ENCODE data around the gene CPNE4. TPM values are rescaled to one million over a fixed set of nuclear protein-coding genes. Genes with fewer than 3 reads are reported as not detected.

The CPNE4 gene
- total and polyA plus RNA-seq, 9 of the 15 experiments (the other 6 are each of a cell fraction or from before 2014, with no cell fraction given): not detected

GRCh38 chr3:132083159-132083558 lies 48.3 kb upstream of the CPNE4 start:
- no peaks in the 10 kb centered on the region for H3K79me2 ChIP-seq (ENCODE audit: control insufficient read depth, insufficient read depth, low read length)
- no peak overlapping the region for H3K9ac ChIP-seq (ENCODE audit: insufficient read depth in 1 of 2, low read depth in 2 of 2, low read length in 2 of 2)
- H3K4me1 ChIP-seq (replicated peaks in 1 of 2; ENCODE audit: control insufficient read depth in 2 of 2, insufficient read depth in 2 of 2, low read length in 2 of 2): no peaks in the 10 kb centered on the region
- no peaks in the 10 kb centered on the region for H3K36me3 ChIP-seq (ENCODE audit: control insufficient read depth, insufficient read depth, low read length)
- TF ChIP-seq, protein P1, sequence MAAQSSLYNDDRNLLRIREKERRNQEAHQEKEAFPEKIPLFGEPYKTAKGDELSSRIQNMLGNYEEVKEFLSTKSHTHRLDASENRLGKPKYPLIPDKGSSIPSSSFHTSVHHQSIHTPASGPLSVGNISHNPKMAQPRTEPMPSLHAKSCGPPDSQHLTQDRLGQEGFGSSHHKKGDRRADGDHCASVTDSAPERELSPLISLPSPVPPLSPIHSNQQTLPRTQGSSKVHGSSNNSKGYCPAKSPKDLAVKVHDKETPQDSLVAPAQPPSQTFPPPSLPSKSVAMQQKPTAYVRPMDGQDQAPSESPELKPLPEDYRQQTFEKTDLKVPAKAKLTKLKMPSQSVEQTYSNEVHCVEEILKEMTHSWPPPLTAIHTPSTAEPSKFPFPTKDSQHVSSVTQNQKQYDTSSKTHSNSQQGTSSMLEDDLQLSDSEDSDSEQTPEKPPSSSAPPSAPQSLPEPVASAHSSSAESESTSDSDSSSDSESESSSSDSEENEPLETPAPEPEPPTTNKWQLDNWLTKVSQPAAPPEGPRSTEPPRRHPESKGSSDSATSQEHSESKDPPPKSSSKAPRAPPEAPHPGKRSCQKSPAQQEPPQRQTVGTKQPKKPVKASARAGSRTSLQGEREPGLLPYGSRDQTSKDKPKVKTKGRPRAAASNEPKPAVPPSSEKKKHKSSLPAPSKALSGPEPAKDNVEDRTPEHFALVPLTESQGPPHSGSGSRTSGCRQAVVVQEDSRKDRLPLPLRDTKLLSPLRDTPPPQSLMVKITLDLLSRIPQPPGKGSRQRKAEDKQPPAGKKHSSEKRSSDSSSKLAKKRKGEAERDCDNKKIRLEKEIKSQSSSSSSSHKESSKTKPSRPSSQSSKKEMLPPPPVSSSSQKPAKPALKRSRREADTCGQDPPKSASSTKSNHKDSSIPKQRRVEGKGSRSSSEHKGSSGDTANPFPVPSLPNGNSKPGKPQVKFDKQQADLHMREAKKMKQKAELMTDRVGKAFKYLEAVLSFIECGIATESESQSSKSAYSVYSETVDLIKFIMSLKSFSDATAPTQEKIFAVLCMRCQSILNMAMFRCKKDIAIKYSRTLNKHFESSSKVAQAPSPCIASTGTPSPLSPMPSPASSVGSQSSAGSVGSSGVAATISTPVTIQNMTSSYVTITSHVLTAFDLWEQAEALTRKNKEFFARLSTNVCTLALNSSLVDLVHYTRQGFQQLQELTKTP (IDR thresholded peaks at IDR 0.05; ENCODE audit: low read depth in 1 of 2, partially characterized antibody in 2 of 2): no peak
- TF ChIP-seq CREB1 (IDR thresholded peaks at IDR 0.05) (no peak), CREB1 (CRISPR knock-in tag; IDR thresholded peaks at IDR 0.05) (no peak), ZNF79 (CRISPR knock-in tag; IDR thresholded peaks at IDR 0.05; ENCODE audit: low read depth) (no peak), ZNF23 (CRISPR knock-in tag; IDR thresholded peaks at IDR 0.05) (no peak), BDP1 (IDR thresholded peaks at IDR 0.05; ENCODE audit: insufficient read depth, insufficient read length) (no peak)
- ATAC-seq: no peak
- in situ Hi-C loops (cut with MboI): no loop called here
- WGBS (ENCODE audit: insufficient coverage, low coverage, missing lambda C conversion rate): 3% methylated on average over 3 of the region's 3 CpGs
- H3K9me1 ChIP-seq (ENCODE audit: control insufficient read depth, insufficient read depth, low read length): no peaks in the 10 kb centered on the region
- POLR2A ChIA-PET: no interaction called here
- no TSS peak for BruUV-seq (replicated peaks)
- FAIRE-seq: no peak
- H3K4me3 ChIP-seq: no peak overlapping the region
- H3K27me3 ChIP-seq (ENCODE audit: control insufficient read depth in 2 of 2, insufficient read depth in 2 of 2, low read length in 2 of 2): no peaks in the 10 kb centered on the region
- no peak overlapping the region for H3K27ac ChIP-seq (ENCODE audit: extremely low read depth, low read depth, low read length)
- H4K20me1 ChIP-seq (replicated peaks; ENCODE audit: control insufficient read depth, insufficient read depth, low read length): no peaks in the 10 kb centered on the region
- H3K9me3 ChIP-seq (replicated peaks; ENCODE audit: control insufficient read depth, insufficient read depth, low read depth, low read length): no peaks in the 10 kb centered on the region
- no peak overlapping the region for H3K4me2 ChIP-seq (ENCODE audit: insufficient read depth, low read length)
- CTCF ChIA-PET (ENCODE audit: low intra/inter-chr PET ratio): no interaction called here
- H2AFZ ChIP-seq (ENCODE audit: low read depth, low read length): no peak overlapping the region
- no peak for DNase-seq (ENCODE audit: extremely low read depth in 1 of 4, low spot score in 3 of 4)
- intact Hi-C loops (cut with micrococcal nuclease): no loop called here

All from K562 (cell line).